ENCODE measurements around the gene DNAJB12.
"Not testable (repeated sequence)": the region's sequence is repeated elsewhere in the genome, so short reads cannot be mapped to it uniquely, and the experiment has no call there.

DNAJB12 gene

GRCh38 chr10:72329290-72330068 lies 25.2 kb downstream of the DNAJB12 start:
- no peaks in the 10 kb centered on the region for H3K9me3 ChIP-seq
- H3K4me3 ChIP-seq: no peak overlapping the region
- no peaks in the 10 kb centered on the region for H3K27me3 ChIP-seq
- DNase-seq: peak in 1 of 2 donors; percentile 75
- H3K36me3 ChIP-seq: no peaks in the 10 kb centered on the region
- peak overlapping the region; percentile 45 to 64 for H3K27ac ChIP-seq
- intact Hi-C loops (cut with DNase I; ENCODE audit: low total_unique reads): loop anchor here (2.0 to 5.0 kb wide), 2 partner anchors 52 to 115 kb away; no protein-coding TSS in a partner anchor
- no peak for TF ChIP-seq CTCF (IDR thresholded peaks at IDR 0.05)
- peaks cover 0 to 84% (median 78%) of the 10 kb centered on the region in 4 donors for H3K4me1 ChIP-seq

GRCh38 chr10:72328829-72329204 lies 25.9 kb downstream of the DNAJB12 start:
- Histone ChIP-seq H3K27ac (peak overlapping the region; percentile 45 to 64), H3K36me3 (no peaks in the 10 kb centered on the region), H3K9me3 (no peaks in the 10 kb centered on the region), H3K4me1 (peaks cover 0 to 77% (median 72%) of the 10 kb centered on the region in 4 donors), H3K4me3 (no peak overlapping the region), H3K27me3 (no peaks in the 10 kb centered on the region)
- DNase-seq: no peak
- intact Hi-C loops (cut with DNase I; ENCODE audit: low total_unique reads): loop anchor here (2.0 to 5.0 kb wide), 2 partner anchors 52 to 114 kb away; no protein-coding TSS in a partner anchor
- TF ChIP-seq CTCF (IDR thresholded peaks at IDR 0.05): no peak

GRCh38 chr10:72328045-72328828 lies 26.5 kb downstream of the DNAJB12 start:
- DNase-seq: peak; percentile 72 to 91
- peak; percentile 59 to 69 for TF ChIP-seq CTCF (IDR thresholded peaks at IDR 0.05)
- Histone ChIP-seq H3K9me3 (no peaks in the 10 kb centered on the region), H3K36me3 (no peaks in the 10 kb centered on the region), H3K4me1 (peaks cover 0 to 73% (median 66%) of the 10 kb centered on the region in 4 donors), H3K4me3 (no peak overlapping the region), H3K27ac (peak overlapping the region; percentile 45 to 64), H3K27me3 (no peaks in the 10 kb centered on the region)
- intact Hi-C loops (cut with DNase I; ENCODE audit: low total_unique reads): loop anchor here (2.0 to 5.0 kb wide), 2 partner anchors 51 to 113 kb away; no protein-coding TSS in a partner anchor

- peak overlapping the region in 1 of 2 donors; percentile 64 for H3K27ac ChIP-seq
- intact Hi-C loops (cut with DNase I; ENCODE audit: low total_unique reads): loop anchor here (5.0 kb wide), 1 partner anchor 50 kb away; no protein-coding TSS in a partner anchor
- not testable (repeated sequence) for H3K36me3 ChIP-seq, H3K9me3 ChIP-seq, H3K4me3 ChIP-seq, DNase-seq, H3K27me3 ChIP-seq
- H3K4me1 ChIP-seq: peaks cover 0 to 71% (median 54%) of the 10 kb centered on the region in 4 donors
Measured at GRCh38 chr10:72326665-72327603, 27.8 kb downstream of the DNAJB12 start.

GRCh38 chr10:72325243-72326175 lies 29.2 kb downstream of the DNAJB12 start:
- H3K4me3 ChIP-seq, H3K36me3 ChIP-seq, H3K9me3 ChIP-seq, H3K27me3 ChIP-seq: not testable (repeated sequence)
- Histone ChIP-seq H3K4me1 (peaks cover 0 to 66% (median 51%) of the 10 kb centered on the region in 4 donors), H3K27ac (peak overlapping the region; percentile 49 to 59)
- intact Hi-C loops (cut with DNase I; ENCODE audit: low total_unique reads): loop anchor here (5.0 kb wide), 1 partner anchor 48 kb away; no protein-coding TSS in a partner anchor
- DNase-seq: peak; percentile 73 to 85

Data from tibial artery (tissue), 4 donors.